CD14-positive monocyte (primary cell): Measurements from ENCODE around the gene CTNS. TPM values are rescaled to one million over a fixed set of nuclear protein-coding genes. Genes with fewer than 3 reads are reported as not detected.

Experiments used
- DNase-seq, 3 donors: peaks; one replicate each; pipeline ENCODE4 v3.0.0-alpha.2; 2011 to 2022
- H2AFZ ChIP-seq: 2 replicates; pipeline ENCODE4 v1.6.0; 2012; ENCODE audit warnings: mild to moderate bottlenecking, low read depth, low read length, inconsistent platforms; ENCODE audit not compliant: insufficient read depth, poor library complexity, severe bottlenecking
- H3K27ac ChIP-seq, 2 donors: 1 replicate in 1 of 2; 2 replicates in 1 of 2; pipeline ENCODE4 v1.5.1; 2012 to 2013; ENCODE audit warnings: low read length in 2 of 2, control low read depth in 1 of 2, inconsistent platforms in 1 of 2, low read depth in 1 of 2, mild to moderate bottlenecking in 1 of 2
- H3K27me3 ChIP-seq, 2 donors: one replicate each; pipeline versions ENCODE4 v1.6.0 to v1.6.1; 2011 to 2013; ENCODE audit warnings: low read length in 2 of 2; ENCODE audit not compliant: control insufficient read depth in 2 of 2, insufficient read depth in 2 of 2
- H3K36me3 ChIP-seq, 2 donors: replicated peaks in 1 of 2; 1 replicate in 1 of 2; 2 replicates in 1 of 2; pipeline versions ENCODE4 v1.5.1 to v1.6.1; 2012 to 2013; ENCODE audit warnings: low read length in 2 of 2, control low read depth in 1 of 2, inconsistent platforms in 1 of 2, mild to moderate bottlenecking in 1 of 2; ENCODE audit not compliant: insufficient read depth in 2 of 2, control insufficient read depth in 1 of 2
- H3K4me1 ChIP-seq, 2 donors: 1 replicate in 1 of 2; 2 replicates in 1 of 2; pipeline versions ENCODE4 v1.5.1 to v1.6.1; 2012 to 2013; ENCODE audit warnings: low read length in 2 of 2, control low read depth in 1 of 2, inconsistent platforms in 1 of 2, mild to moderate bottlenecking in 1 of 2, moderate library complexity in 1 of 2; ENCODE audit not compliant: insufficient read depth in 2 of 2, control insufficient read depth in 1 of 2
- H3K4me2 ChIP-seq: replicated peaks from 2 replicates; pipeline ENCODE3; 2012; ENCODE audit warnings: low read length, moderate library complexity, mild to moderate bottlenecking; ENCODE audit not compliant: poor library complexity, severe bottlenecking; ENCODE audit errors: extremely low read depth
- H3K4me3 ChIP-seq, 3 experiments: fragments of 200-600 bp in 1 of 3; sonication (generic) in 1 of 3; replicated peaks in 1 of 3; 1 replicate in 2 of 3; 2 replicates in 1 of 3; pipeline ENCODE4 v1.5.1; 2011 to 2013; ENCODE audit warnings: low read length in 3 of 3, mild to moderate bottlenecking in 3 of 3, control low read depth in 2 of 3, low read depth in 2 of 3, inconsistent platforms in 1 of 3, moderate library complexity in 1 of 3
- H3K79me2 ChIP-seq: 2 replicates; pipeline ENCODE4 v1.6.0; 2012; ENCODE audit warnings: mild to moderate bottlenecking, control low read depth, inconsistent platforms, low read length, moderate library complexity; ENCODE audit not compliant: insufficient read depth
- H3K9ac ChIP-seq: 2 replicates; pipeline ENCODE4 v1.6.0; 2017; ENCODE audit warnings: low read length, mild to moderate bottlenecking; ENCODE audit not compliant: insufficient read depth, poor library complexity, severe bottlenecking
- H3K9me3 ChIP-seq, 2 donors: replicated peaks in 1 of 2; 1 replicate in 1 of 2; 2 replicates in 1 of 2; pipeline versions ENCODE4 v1.5.1 to v1.6.1; 2012 to 2013; ENCODE audit warnings: low read length in 2 of 2, control low read depth in 1 of 2; ENCODE audit not compliant: control insufficient read depth in 1 of 2, insufficient read depth in 1 of 2
- H4K20me1 ChIP-seq: 2 replicates; pipeline ENCODE4 v1.6.0; 2012; ENCODE audit warnings: mild to moderate bottlenecking, low read length, control low read depth, moderate library complexity; ENCODE audit not compliant: insufficient read depth
- H3K27ac Mint-ChIP-seq, 7 donors: one replicate each; pipeline ENCODE4 v1.8.0; 2020; ENCODE audit warnings: mild to moderate bottlenecking in 7 of 7, mixed read lengths in 7 of 7, moderate library complexity in 6 of 7, inconsistent platforms in 2 of 7
- H3K27me3 Mint-ChIP-seq, 3 donors: one replicate each; pipeline ENCODE4 v1.8.0; 2021 to 2022; ENCODE audit warnings: low read depth in 3 of 3, mild to moderate bottlenecking in 3 of 3, mixed read lengths in 3 of 3, moderate library complexity in 3 of 3, inconsistent platforms in 1 of 3
- H3K36me3 Mint-ChIP-seq, 2 donors: one replicate each; pipeline ENCODE4 v1.8.0; 2020; ENCODE audit warnings: mixed read lengths in 2 of 2, inconsistent platforms in 1 of 2, mild to moderate bottlenecking in 1 of 2
- H3K4me1 Mint-ChIP-seq: one replicate; pipeline ENCODE4 v1.8.0; 2020; ENCODE audit warnings: mild to moderate bottlenecking, mixed read lengths
- H3K4me3 Mint-ChIP-seq, 2 donors: one replicate each; pipeline ENCODE4 v1.8.0; 2020; ENCODE audit warnings: mild to moderate bottlenecking in 2 of 2, mixed read lengths in 2 of 2, moderate library complexity in 1 of 2
- H3K9me3 Mint-ChIP-seq, 7 donors: one replicate each; pipeline ENCODE4 v1.8.0; 2020 to 2022; ENCODE audit warnings: mixed read lengths in 7 of 7, mild to moderate bottlenecking in 6 of 7, moderate library complexity in 6 of 7, inconsistent platforms in 2 of 7
- CTCF ChIP-seq: fragments of 200-600 bp; IDR thresholded peaks from one replicate; pipeline ENCODE4 v1.8.0; 2022; ENCODE audit warnings: antibody characterized with exemption, mild to moderate bottlenecking
- WGBS: methylation state at CpG from one replicate; pipeline ENCODE4 v1.1.5; 2013; ENCODE audit warnings: missing lambda C conversion rate; ENCODE audit not compliant: insufficient coverage; 5-methylcytosine and 5-hydroxymethylcytosine counted together
- intact Hi-C, 2 donors: fragments of 100-400 bp; cut with micrococcal nuclease; formaldehyde crosslinking; loops; one replicate each; pipeline versions ENCODE4 v1.15.0 to v1.15.1; 2023
- polyA plus RNA-seq, 3 donors: library from polyadenylated mRNA; depleted of rRNA in 1 of 3; unstranded in 2 of 3; stranded (reverse) in 1 of 3; fragments of 300-500 nt in 2 of 3; fragments of >200 nt in 1 of 3; fragmentation: Illumina TruSeq in 2 of 3; gene quantifications; 1 replicate in 2 of 3; 2 replicates in 1 of 3; pipeline ENCODE4 v1.2.3, GENCODE V29; 2012 to 2021

Gene CTNS
- polyA plus RNA-seq, 3 donors = 11.6 to 11.8 (median 11.7) TPM

DNA sequence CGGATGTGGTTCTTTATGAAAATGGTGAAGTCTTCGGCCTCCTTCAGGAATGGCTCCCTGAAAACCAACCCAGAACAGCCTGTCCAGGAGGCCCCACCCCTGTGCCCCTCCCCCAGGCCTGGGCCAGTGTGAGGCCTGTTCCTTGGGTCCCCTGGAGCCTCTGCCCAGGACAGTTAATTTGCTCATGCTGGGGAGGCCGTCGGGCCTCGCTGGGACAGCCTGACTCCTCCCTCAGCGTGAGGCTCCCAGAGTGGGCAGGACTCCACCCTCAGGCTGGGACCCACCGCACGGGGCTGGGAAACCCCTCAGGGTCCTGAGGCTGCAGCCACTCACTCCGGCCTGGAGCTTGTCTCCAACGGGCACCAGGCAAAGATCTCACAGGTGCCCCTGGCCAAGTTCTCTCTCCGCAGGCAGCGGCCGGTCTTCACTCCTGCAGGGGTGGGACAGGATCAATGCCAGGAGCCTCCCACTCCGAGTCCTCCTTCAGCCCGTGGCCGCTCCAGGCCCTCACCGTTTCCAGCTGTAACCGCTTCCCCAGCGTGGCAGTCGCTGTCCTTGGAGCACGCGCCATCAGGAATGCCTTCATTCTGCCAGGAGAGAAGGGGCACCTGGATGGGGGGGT lies 53.6 kb downstream of the CTNS start:
- DNase-seq = no peak
- no peaks in the 10 kb centered on the region for H3K36me3 ChIP-seq
- Mint-ChIP-seq H3K9me3 (peaks cover 0 to 3% (median 0%) of the 10 kb centered on the region in 7 donors), H3K27me3 (peaks cover 9 to 20% (median 18%) of the 10 kb centered on the region in 3 donors), H3K36me3 (peaks cover 0 to 1% of the 10 kb centered on the region in 2 donors), H3K4me1 (peaks cover 10% of the 10 kb centered on the region), H3K4me3 (no peak overlapping the region), H3K27ac (no peak overlapping the region)
- no peak overlapping the region for H3K4me2 ChIP-seq
- no peak for TF ChIP-seq CTCF
- peaks cover 0 to 11% of the 10 kb centered on the region in 2 donors for H3K27me3 ChIP-seq
- H2AFZ ChIP-seq = no peak overlapping the region
- H3K79me2 ChIP-seq = no peaks in the 10 kb centered on the region
- H3K4me3 ChIP-seq = no peak overlapping the region
- H3K27ac ChIP-seq = no peak overlapping the region
- no peaks in the 10 kb centered on the region for H4K20me1 ChIP-seq
- 91% methylated on average over 14 of the region's 22 CpGs for WGBS
- H3K9me3 ChIP-seq = no peaks in the 10 kb centered on the region
- H3K4me1 ChIP-seq = peaks cover 3 to 9% of the 10 kb centered on the region in 2 donors
- intact Hi-C loops = no loop called here
- H3K9ac ChIP-seq = no peak overlapping the region

DNA sequence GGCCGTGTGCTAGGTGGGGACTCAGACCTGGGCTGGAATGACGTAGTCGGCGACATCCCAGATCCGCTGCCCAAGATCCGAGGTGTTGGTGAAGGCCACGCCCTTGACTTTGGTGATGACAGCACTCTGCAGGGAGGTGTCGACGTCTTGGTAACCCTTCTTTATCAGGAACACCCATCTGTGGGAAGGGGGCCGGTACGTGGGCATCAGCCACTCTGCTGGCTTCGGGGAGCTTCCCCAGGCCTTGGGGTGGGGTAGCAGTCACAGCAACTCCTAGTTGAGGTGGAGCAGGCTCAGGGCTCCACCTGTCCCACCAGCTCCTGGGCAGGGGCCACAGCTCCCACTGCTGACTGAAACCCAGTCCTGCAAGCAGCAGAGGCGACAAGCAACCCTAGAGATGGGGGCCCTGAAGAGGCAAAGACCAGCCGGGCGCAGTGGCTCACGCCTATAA lies 55.1 kb downstream of the CTNS start:
- intact Hi-C loops = no loop called here
- H3K27ac Mint-ChIP-seq = peak overlapping the region in 1 of 7 donors; percentile 36
- peaks cover 0 to 15% of the 10 kb centered on the region in 2 donors for H3K27me3 ChIP-seq
- no peak overlapping the region for H2AFZ ChIP-seq
- H3K4me1 Mint-ChIP-seq = peaks cover 19% of the 10 kb centered on the region
- peaks cover 14 to 20% of the 10 kb centered on the region in 2 donors for H3K4me1 ChIP-seq
- H3K9ac ChIP-seq = no peak overlapping the region
- no peaks in the 10 kb centered on the region for H3K36me3 ChIP-seq
- peaks cover 9 to 28% (median 26%) of the 10 kb centered on the region in 3 donors for H3K27me3 Mint-ChIP-seq
- H3K9me3 Mint-ChIP-seq = peaks cover 0 to 3% (median 0%) of the 10 kb centered on the region in 7 donors
- H3K79me2 ChIP-seq = no peaks in the 10 kb centered on the region
- no peak overlapping the region for H3K4me3 Mint-ChIP-seq
- no peak overlapping the region for H3K4me3 ChIP-seq
- TF ChIP-seq CTCF = no peak
- no peaks in the 10 kb centered on the region for H4K20me1 ChIP-seq
- H3K27ac ChIP-seq = no peak overlapping the region
- H3K9me3 ChIP-seq = no peaks in the 10 kb centered on the region
- 95% methylated on average over 12 of the region's 16 CpGs for WGBS
- no peak for DNase-seq
- peaks cover 0 to 1% of the 10 kb centered on the region in 2 donors for H3K36me3 Mint-ChIP-seq
- H3K4me2 ChIP-seq = no peak overlapping the region
